Nephron (organoid): ENCODE results near the gene PPP3CA.
"Not testable (repeated sequence)": the region's sequence is repeated elsewhere in the genome, so short reads cannot be mapped to it uniquely, and the experiment has no call there.

ENCODE experiments used
- H3K27ac Mint-ChIP-seq, 3 experiments: 2 replicates each; pipeline ENCODE4 v1.8.0; 2020; ENCODE audit warnings: mixed read lengths in 3 of 3, mild to moderate bottlenecking in 2 of 3, moderate library complexity in 1 of 3
- H3K27me3 Mint-ChIP-seq: 2 replicates; pipeline ENCODE4 v1.8.0; 2021; ENCODE audit warnings: low read depth, mild to moderate bottlenecking, moderate library complexity, mixed read lengths
- H3K36me3 Mint-ChIP-seq: 2 replicates; pipeline ENCODE4 v1.8.0; 2020; ENCODE audit warnings: low read depth, mixed read lengths
- H3K4me1 Mint-ChIP-seq: 2 replicates; pipeline ENCODE4 v1.8.0; 2020; ENCODE audit warnings: mixed read lengths
- H3K4me3 Mint-ChIP-seq, 3 experiments: 2 replicates each; pipeline ENCODE4 v1.8.0; 2020; ENCODE audit warnings: mild to moderate bottlenecking in 3 of 3, mixed read lengths in 3 of 3, moderate library complexity in 2 of 3
- H3K9me3 Mint-ChIP-seq: 2 replicates; pipeline ENCODE4 v1.8.0; 2020; ENCODE audit warnings: mixed read lengths
- CTCF ChIP-seq, 3 experiments: fragments of 200-600 bp; sonication (generic); IDR thresholded peaks; one replicate each; pipeline ENCODE4 v1.5.0; 2021; ENCODE audit warnings: antibody characterized with exemption in 3 of 3; ENCODE audit not compliant: unreplicated experiment in 3 of 3

Gene PPP3CA

GRCh38 chr4:101242441-101242840, 104.9 kb downstream of the PPP3CA start:
- no peak overlapping the region for H3K27ac Mint-ChIP-seq
- H3K27me3 Mint-ChIP-seq: no peaks in the 10 kb centered on the region
- no peak for TF ChIP-seq CTCF (IDR thresholded peaks at IDR 0.05; ENCODE audit: unreplicated experiment in 3 of 3)
- no peaks in the 10 kb centered on the region for H3K36me3 Mint-ChIP-seq
- no peak overlapping the region for H3K4me3 Mint-ChIP-seq
- peaks cover 4% of the 10 kb centered on the region for H3K4me1 Mint-ChIP-seq
- no peaks in the 10 kb centered on the region for H3K9me3 Mint-ChIP-seq

- H3K27ac Mint-ChIP-seq: no peak overlapping the region
- H3K27me3 Mint-ChIP-seq: no peaks in the 10 kb centered on the region
- no peaks in the 10 kb centered on the region for H3K9me3 Mint-ChIP-seq
- no peak for TF ChIP-seq CTCF (IDR thresholded peaks at IDR 0.05; ENCODE audit: unreplicated experiment in 3 of 3)
- H3K4me3 Mint-ChIP-seq: no peak overlapping the region
- H3K4me1 Mint-ChIP-seq: peaks cover 4% of the 10 kb centered on the region
- H3K36me3 Mint-ChIP-seq: no peaks in the 10 kb centered on the region
Observed at GRCh38 chr4:101240099-101240498, 107.2 kb downstream of the PPP3CA start.

- H3K4me1 Mint-ChIP-seq: peaks cover 4% of the 10 kb centered on the region
- no peaks in the 10 kb centered on the region for H3K36me3 Mint-ChIP-seq
- peak overlapping the region in 1 of 3 experiments; percentile 5 for H3K27ac Mint-ChIP-seq
Observed at GRCh38 chr4:101239665-101240064, 107.7 kb downstream of the PPP3CA start.

GRCh38 chr4:101238706-101239105, 108.6 kb downstream of the PPP3CA start:
- no peak for TF ChIP-seq CTCF (IDR thresholded peaks at IDR 0.05; ENCODE audit: unreplicated experiment in 3 of 3)
- Mint-ChIP-seq H3K4me3 (no peak overlapping the region), H3K36me3 (no peaks in the 10 kb centered on the region), H3K9me3 (no peaks in the 10 kb centered on the region), H3K27me3 (no peaks in the 10 kb centered on the region), H3K27ac (peak overlapping the region in 1 of 3 experiments; percentile 50), H3K4me1 (peaks cover 4% of the 10 kb centered on the region)

More at GRCh38 chr4:101239665-101240064, 107.7 kb downstream of the PPP3CA start:
- TF ChIP-seq CTCF (IDR thresholded peaks at IDR 0.05; ENCODE audit: unreplicated experiment in 3 of 3): no peak
- Mint-ChIP-seq H3K9me3 (no peaks in the 10 kb centered on the region), H3K27me3 (no peaks in the 10 kb centered on the region), H3K4me3 (no peak overlapping the region)

- Mint-ChIP-seq H3K4me1 (peaks cover 4% of the 10 kb centered on the region), H3K9me3 (no peaks in the 10 kb centered on the region), H3K27ac (no peak overlapping the region), H3K27me3 (no peaks in the 10 kb centered on the region), H3K36me3 (no peaks in the 10 kb centered on the region), H3K4me3 (no peak overlapping the region)
- TF ChIP-seq CTCF (IDR thresholded peaks at IDR 0.05; ENCODE audit: unreplicated experiment in 3 of 3): no peak
Observed at GRCh38 chr4:101237773-101238172, 109.6 kb downstream of the PPP3CA start.

- no peak for TF ChIP-seq CTCF (IDR thresholded peaks at IDR 0.05; ENCODE audit: unreplicated experiment in 3 of 3)
- H3K4me1 Mint-ChIP-seq: peaks cover 13% of the 10 kb centered on the region
- H3K27me3 Mint-ChIP-seq: no peaks in the 10 kb centered on the region
- no peaks in the 10 kb centered on the region for H3K9me3 Mint-ChIP-seq
- no peak overlapping the region for H3K27ac Mint-ChIP-seq
- H3K4me3 Mint-ChIP-seq: no peak overlapping the region
- H3K36me3 Mint-ChIP-seq: no peaks in the 10 kb centered on the region
Observed at GRCh38 chr4:101236097-101236496, 111.2 kb downstream of the PPP3CA start.

- H3K4me3 Mint-ChIP-seq, H3K27me3 Mint-ChIP-seq, H3K27ac Mint-ChIP-seq, H3K36me3 Mint-ChIP-seq, H3K9me3 Mint-ChIP-seq: not testable (repeated sequence)
- peaks cover 13% of the 10 kb centered on the region for H3K4me1 Mint-ChIP-seq
Observed at GRCh38 chr4:101234141-101234540, 113.2 kb downstream of the PPP3CA start.
